22Rv1 (cell line): Measurements from ENCODE around the gene U2AF2.

ENCODE experiments used
- ZFX ChIP-seq: fragments of 450-650 bp; IDR thresholded peaks from 2 replicates; pipeline ENCODE4 v1.6.1; 2017; ENCODE audit warnings: antibody characterized with exemption, borderline replicate concordance
- TF ChIP-seq, protein P1 (sequence below): fragments of 450-650 bp; IDR thresholded peaks from 2 replicates; pipeline ENCODE4 v1.5.1; 2017; ENCODE audit warnings: mild to moderate bottlenecking

DNA sequence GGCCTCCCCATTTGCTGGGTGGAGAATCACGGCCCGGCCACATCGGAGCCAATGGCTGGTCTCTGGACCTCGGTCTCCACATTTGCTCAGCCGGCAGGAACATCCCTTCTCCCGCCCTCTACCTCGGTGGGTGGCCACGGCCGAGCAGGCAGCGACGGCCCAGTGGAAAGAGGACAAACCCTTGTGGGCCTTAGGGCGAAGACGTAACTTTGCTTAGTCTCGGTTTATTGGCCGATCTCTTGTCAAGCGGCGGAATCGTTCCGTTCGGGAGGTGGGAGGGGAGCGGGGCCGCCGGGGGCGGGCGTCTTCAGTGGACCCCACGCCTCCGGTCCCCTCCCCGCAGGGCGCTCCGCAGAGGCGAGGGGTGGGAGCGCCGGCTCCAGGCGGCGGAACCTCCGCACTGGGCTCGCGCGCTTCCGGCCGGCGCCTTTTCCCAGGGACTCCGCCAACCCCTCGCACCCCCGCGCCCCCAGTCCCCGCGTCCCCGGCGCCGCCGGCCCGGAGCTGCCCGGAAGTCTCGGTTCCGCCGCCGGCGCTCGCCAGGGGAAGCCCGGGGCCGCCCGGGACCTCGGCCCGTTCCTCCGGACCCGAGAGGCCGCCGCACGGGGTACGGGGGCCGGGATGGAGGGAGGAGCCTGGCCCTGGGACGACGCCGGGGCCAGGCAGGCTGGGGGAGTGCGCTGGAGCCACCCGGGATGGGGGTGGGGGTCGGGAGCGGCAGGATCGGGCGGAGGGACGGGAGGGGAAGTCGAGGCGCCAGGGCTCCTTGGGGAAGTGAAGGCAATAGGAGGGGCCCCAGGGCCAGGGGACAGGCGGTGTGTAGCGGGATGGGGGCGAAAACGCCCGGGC lies 14.0 kb upstream of the U2AF2 start, which contains the start of gene ZNF580:
- TF ChIP-seq, protein P1, sequence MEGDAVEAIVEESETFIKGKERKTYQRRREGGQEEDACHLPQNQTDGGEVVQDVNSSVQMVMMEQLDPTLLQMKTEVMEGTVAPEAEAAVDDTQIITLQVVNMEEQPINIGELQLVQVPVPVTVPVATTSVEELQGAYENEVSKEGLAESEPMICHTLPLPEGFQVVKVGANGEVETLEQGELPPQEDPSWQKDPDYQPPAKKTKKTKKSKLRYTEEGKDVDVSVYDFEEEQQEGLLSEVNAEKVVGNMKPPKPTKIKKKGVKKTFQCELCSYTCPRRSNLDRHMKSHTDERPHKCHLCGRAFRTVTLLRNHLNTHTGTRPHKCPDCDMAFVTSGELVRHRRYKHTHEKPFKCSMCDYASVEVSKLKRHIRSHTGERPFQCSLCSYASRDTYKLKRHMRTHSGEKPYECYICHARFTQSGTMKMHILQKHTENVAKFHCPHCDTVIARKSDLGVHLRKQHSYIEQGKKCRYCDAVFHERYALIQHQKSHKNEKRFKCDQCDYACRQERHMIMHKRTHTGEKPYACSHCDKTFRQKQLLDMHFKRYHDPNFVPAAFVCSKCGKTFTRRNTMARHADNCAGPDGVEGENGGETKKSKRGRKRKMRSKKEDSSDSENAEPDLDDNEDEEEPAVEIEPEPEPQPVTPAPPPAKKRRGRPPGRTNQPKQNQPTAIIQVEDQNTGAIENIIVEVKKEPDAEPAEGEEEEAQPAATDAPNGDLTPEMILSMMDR: no peak
- no peak for TF ChIP-seq ZFX
